Type B pancreatic cell (in vitro differentiated cells): ENCODE results near the gene SYNE3. TPM values are rescaled to one million over a fixed set of nuclear protein-coding genes. Genes with fewer than 3 reads are reported as not detected.

Experiments
- DNase-seq: peaks from one replicate; pipeline ENCODE4 v3.0.0; 2021; ENCODE audit warnings: mixed read lengths; ENCODE audit not compliant: unreplicated experiment; ENCODE audit errors: extremely low spot score
- H3K27ac Mint-ChIP-seq: 2 replicates; pipeline ENCODE4 v1.8.0; 2021; ENCODE audit warnings: mild to moderate bottlenecking, mixed read lengths
- H3K27me3 Mint-ChIP-seq: 2 replicates; pipeline ENCODE4 v1.8.0; 2021; ENCODE audit warnings: mixed read lengths
- H3K36me3 Mint-ChIP-seq: 2 replicates; pipeline ENCODE4 v1.8.0; 2021; ENCODE audit warnings: mixed read lengths
- H3K4me1 Mint-ChIP-seq: one replicate; pipeline ENCODE4 v1.8.0; 2021; ENCODE audit warnings: mixed read lengths; ENCODE audit not compliant: unreplicated experiment
- H3K4me3 Mint-ChIP-seq: 2 replicates; pipeline ENCODE4 v1.8.0; 2021; ENCODE audit warnings: mild to moderate bottlenecking, mixed read lengths
- H3K9me3 Mint-ChIP-seq: 2 replicates; pipeline ENCODE4 v1.8.0; 2021; ENCODE audit warnings: mixed read lengths
- CTCF ChIP-seq: fragments of 200-600 bp; sonication (generic); conservative IDR thresholded peaks from 2 replicates; pipeline ENCODE4 v1.5.0; 2021; ENCODE audit warnings: antibody characterized with exemption, mild to moderate bottlenecking
- total RNA-seq: library from RNA; stranded (reverse); gene quantifications from 2 replicates; pipeline ENCODE4 v1.2.1, GENCODE V29; 2021; ENCODE audit warnings: low replicate concordance

The SYNE3 gene
- total RNA-seq, 1 donor from 2014 or later: 0.65 TPM

GRCh38 chr14:95544588-95544987, 28.1 kb upstream of the SYNE3 start:
- TF ChIP-seq CTCF: no peak
- DNase-seq: no peak
- Mint-ChIP-seq H3K4me1 (peaks cover 6% of the 10 kb centered on the region), H3K27me3 (no peaks in the 10 kb centered on the region), H3K27ac (no peak overlapping the region), H3K36me3 (peaks cover 11% of the 10 kb centered on the region), H3K4me3 (no peak overlapping the region), H3K9me3 (no peaks in the 10 kb centered on the region)

GRCh38 chr14:95543021-95543420, 26.6 kb upstream of the SYNE3 start:
- peaks cover 11% of the 10 kb centered on the region for H3K4me1 Mint-ChIP-seq

GRCh38 chr14:95541932-95542930, 25.8 kb upstream of the SYNE3 start:
- H3K4me3 Mint-ChIP-seq: no peak overlapping the region
- TF ChIP-seq CTCF: no peak
- no peaks in the 10 kb centered on the region for H3K27me3 Mint-ChIP-seq

More at GRCh38 chr14:95543021-95543420, 26.6 kb upstream of the SYNE3 start:
- no peak overlapping the region for H3K4me3 Mint-ChIP-seq
- H3K27me3 Mint-ChIP-seq: no peaks in the 10 kb centered on the region
- TF ChIP-seq CTCF: no peak
- H3K27ac Mint-ChIP-seq: no peak overlapping the region
- no peak for DNase-seq
- no peaks in the 10 kb centered on the region for H3K9me3 Mint-ChIP-seq
- peaks cover 2% of the 10 kb centered on the region for H3K36me3 Mint-ChIP-seq

GRCh38 chr14:95541346-95541745, 24.9 kb upstream of the SYNE3 start:
- Mint-ChIP-seq H3K27ac (no peak overlapping the region), H3K27me3 (no peaks in the 10 kb centered on the region), H3K4me1 (peaks cover 24% of the 10 kb centered on the region), H3K9me3 (no peaks in the 10 kb centered on the region), H3K36me3 (no peaks in the 10 kb centered on the region), H3K4me3 (no peak overlapping the region)
- no peak for TF ChIP-seq CTCF
- DNase-seq: no peak

More at GRCh38 chr14:95541932-95542930, 25.8 kb upstream of the SYNE3 start:
- Mint-ChIP-seq H3K4me1 (peaks cover 16% of the 10 kb centered on the region), H3K9me3 (no peaks in the 10 kb centered on the region), H3K36me3 (no peaks in the 10 kb centered on the region), H3K27ac (no peak overlapping the region)
- DNase-seq: no peak

- H3K27me3 Mint-ChIP-seq: no peaks in the 10 kb centered on the region
- no peaks in the 10 kb centered on the region for H3K9me3 Mint-ChIP-seq
These were observed 23.9 kb upstream of the SYNE3 start for GRCh38 chr14:95540236-95540855.

More at GRCh38 chr14:95540236-95540855, 23.9 kb upstream of the SYNE3 start:
- no peak overlapping the region for H3K27ac Mint-ChIP-seq
- H3K36me3 Mint-ChIP-seq: no peaks in the 10 kb centered on the region
- DNase-seq: no peak
- no peak for TF ChIP-seq CTCF
- no peak overlapping the region for H3K4me3 Mint-ChIP-seq
- peaks cover 34% of the 10 kb centered on the region for H3K4me1 Mint-ChIP-seq
